ENCODE results near the gene HPCAL4. TPM values are rescaled to one million over a fixed set of nuclear protein-coding genes. Genes with fewer than 3 reads are reported as not detected.

The HPCAL4 gene
- total RNA-seq, 4 donors from 2014 or later: 0.83 TPM; not detected in 3

- Histone ChIP-seq H3K27me3 (peaks cover 0 to 15% of the 10 kb centered on the region in 2 donors), H3K4me1 (peaks cover 0 to 13% (median 4%) of the 10 kb centered on the region in 4 donors), H3K9me3 (no peaks in the 10 kb centered on the region), H3K27ac (no peak overlapping the region), H3K4me3 (peak overlapping the region in 2 of 4 donors; percentile 38 to 46), H3K36me3 (no peaks in the 10 kb centered on the region)
- no peak for DNase-seq
- TF ChIP-seq POLR2A (IDR thresholded peaks at IDR 0.05) (no peak), CTCF (IDR thresholded peaks at IDR 0.05) (peak in 4 of 6 experiments; percentile 14 to 25 (median 24))
These were observed 18.7 kb downstream of the HPCAL4 start for GRCh38 chr1:39672551-39672947.

- DNase-seq: no peak
These were observed 19.3 kb downstream of the HPCAL4 start, which contains the start of gene NT5C1A for GRCh38 chr1:39671793-39672550. Gene NT5C1A (minus strand): TSS chr1:39672107. CDS start chr1:39672038, 69 bp downstream.

GRCh38 chr1:39671433-39671792, 19.8 kb downstream of the HPCAL4 start:
- H3K27me3 ChIP-seq: peaks cover 0 to 15% of the 10 kb centered on the region in 2 donors
- peak overlapping the region; percentile 15 to 46 (median 41) for H3K4me3 ChIP-seq
- no peak for DNase-seq
- H3K4me1 ChIP-seq: peaks cover 0 to 13% (median 4%) of the 10 kb centered on the region in 4 donors
- H3K27ac ChIP-seq: peak overlapping the region in 1 of 4 donors; percentile 3
- H3K36me3 ChIP-seq: no peaks in the 10 kb centered on the region
- TF ChIP-seq POLR2A (IDR thresholded peaks at IDR 0.05): no peak
- no peak for TF ChIP-seq CTCF (IDR thresholded peaks at IDR 0.05)
- H3K9me3 ChIP-seq: no peaks in the 10 kb centered on the region

More at GRCh38 chr1:39671793-39672550, 19.3 kb downstream of the HPCAL4 start, which contains the start of gene NT5C1A:
- Histone ChIP-seq H3K36me3 (no peaks in the 10 kb centered on the region), H3K27me3 (peaks cover 0 to 15% of the 10 kb centered on the region in 2 donors), H3K4me1 (peaks cover 0 to 13% (median 4%) of the 10 kb centered on the region in 4 donors), H3K9me3 (no peaks in the 10 kb centered on the region), H3K27ac (peak within 1 kb of the TSS in 1 of 4 donors; percentile 3), H3K4me3 (peak within 1 kb of the TSS; percentile 15 to 46 (median 41))
- TF ChIP-seq CTCF (IDR thresholded peaks at IDR 0.05) (no peak), POLR2A (IDR thresholded peaks at IDR 0.05) (no peak)

- no peak overlapping the region for H3K4me3 ChIP-seq
- no peak for TF ChIP-seq POLR2A (IDR thresholded peaks at IDR 0.05)
- TF ChIP-seq CTCF (IDR thresholded peaks at IDR 0.05): no peak
- H3K4me1 ChIP-seq: peaks cover 0 to 13% (median 4%) of the 10 kb centered on the region in 4 donors
- peaks cover 0 to 15% of the 10 kb centered on the region in 2 donors for H3K27me3 ChIP-seq
- no peak for DNase-seq
- no peaks in the 10 kb centered on the region for H3K9me3 ChIP-seq
- H3K27ac ChIP-seq: no peak overlapping the region
- H3K36me3 ChIP-seq: no peaks in the 10 kb centered on the region
These were observed 20.5 kb downstream of the HPCAL4 start for GRCh38 chr1:39670689-39671088.

GRCh38 chr1:39668894-39669293, 22.3 kb downstream of the HPCAL4 start:
- Histone ChIP-seq H3K4me1 (peaks cover 0 to 13% (median 4%) of the 10 kb centered on the region in 4 donors), H3K36me3 (no peaks in the 10 kb centered on the region), H3K4me3 (no peak overlapping the region), H3K27ac (no peak overlapping the region), H3K9me3 (no peaks in the 10 kb centered on the region), H3K27me3 (peaks cover 0 to 15% of the 10 kb centered on the region in 2 donors)
- TF ChIP-seq POLR2A (IDR thresholded peaks at IDR 0.05) (no peak), CTCF (IDR thresholded peaks at IDR 0.05) (no peak)
- no peak for DNase-seq
